HUES6 (cell line): ENCODE data around the gene PDE6H.

Experiments used
- H3K27ac ChIP-seq: 2 replicates; pipeline ENCODE4 v1.7.0; 2013; ENCODE audit warnings: low read depth, mild to moderate bottlenecking, low read length, inconsistent platforms
- H3K27me3 ChIP-seq: 2 replicates; pipeline ENCODE4 v1.6.1; 2013; ENCODE audit warnings: low read length; ENCODE audit not compliant: control insufficient read depth, insufficient read depth
- H3K36me3 ChIP-seq: 2 replicates; pipeline ENCODE4 v1.6.1; 2013; ENCODE audit warnings: low read length; ENCODE audit not compliant: control insufficient read depth, insufficient read depth
- H3K4me1 ChIP-seq: 2 replicates; pipeline ENCODE4 v1.6.1; 2013; ENCODE audit warnings: low read length; ENCODE audit not compliant: control insufficient read depth, insufficient read depth
- H3K4me3 ChIP-seq: 2 replicates; pipeline ENCODE4 v1.5.1; 2013; ENCODE audit warnings: low read depth, low read length
- H3K9ac ChIP-seq: one replicate; pipeline ENCODE4 v1.6.1; 2013; ENCODE audit warnings: mild to moderate bottlenecking, low read length
- H3K9me3 ChIP-seq: 2 replicates; pipeline ENCODE4 v1.6.1; 2013; ENCODE audit warnings: low read depth, low read length; ENCODE audit not compliant: control insufficient read depth, insufficient read depth

Gene PDE6H

GRCh38 chr12:14991069-14991468 is 18.2 kb downstream of the PDE6H start:
- H3K4me1 ChIP-seq: no peaks in the 10 kb centered on the region
- H3K27ac ChIP-seq: no peak overlapping the region
- H3K4me3 ChIP-seq: no peak overlapping the region
- no peaks in the 10 kb centered on the region for H3K36me3 ChIP-seq
- no peaks in the 10 kb centered on the region for H3K27me3 ChIP-seq
- no peaks in the 10 kb centered on the region for H3K9me3 ChIP-seq
- H3K9ac ChIP-seq: no peak overlapping the region

GRCh38 chr12:14992673-14993072 is 19.8 kb downstream of the PDE6H start:
- Histone ChIP-seq H3K9ac (no peak overlapping the region), H3K36me3 (no peaks in the 10 kb centered on the region), H3K4me1 (no peaks in the 10 kb centered on the region), H3K4me3 (no peak overlapping the region), H3K9me3 (no peaks in the 10 kb centered on the region), H3K27me3 (no peaks in the 10 kb centered on the region), H3K27ac (no peak overlapping the region)

- no peaks in the 10 kb centered on the region for H3K4me1 ChIP-seq
- H3K9ac ChIP-seq: no peak overlapping the region
- H3K9me3 ChIP-seq: no peaks in the 10 kb centered on the region
- H3K36me3 ChIP-seq: no peaks in the 10 kb centered on the region
- no peak overlapping the region for H3K4me3 ChIP-seq
- no peaks in the 10 kb centered on the region for H3K27me3 ChIP-seq
- H3K27ac ChIP-seq: no peak overlapping the region
Observed at GRCh38 chr12:14993117-14993516, 20.3 kb downstream of the PDE6H start.

GRCh38 chr12:14993537-14994266 is 20.9 kb downstream of the PDE6H start:
- no peak overlapping the region for H3K9ac ChIP-seq
- no peak overlapping the region for H3K27ac ChIP-seq

GRCh38 chr12:14994610-14995009 is 21.8 kb downstream of the PDE6H start:
- Histone ChIP-seq H3K9ac (no peak overlapping the region), H3K36me3 (no peaks in the 10 kb centered on the region), H3K27me3 (no peaks in the 10 kb centered on the region), H3K4me1 (no peaks in the 10 kb centered on the region), H3K9me3 (no peaks in the 10 kb centered on the region), H3K4me3 (no peak overlapping the region), H3K27ac (no peak overlapping the region)

More at GRCh38 chr12:14993537-14994266, 20.9 kb downstream of the PDE6H start:
- Histone ChIP-seq H3K4me1 (no peaks in the 10 kb centered on the region), H3K27me3 (no peaks in the 10 kb centered on the region), H3K36me3 (no peaks in the 10 kb centered on the region), H3K9me3 (no peaks in the 10 kb centered on the region), H3K4me3 (no peak overlapping the region)

- Histone ChIP-seq H3K4me3 (no peak overlapping the region), H3K27ac (no peak overlapping the region), H3K9ac (no peak overlapping the region), H3K36me3 (no peaks in the 10 kb centered on the region), H3K27me3 (no peaks in the 10 kb centered on the region), H3K9me3 (no peaks in the 10 kb centered on the region), H3K4me1 (no peaks in the 10 kb centered on the region)
Observed at GRCh38 chr12:14995583-14996425, 23.0 kb downstream of the PDE6H start.

- H3K27ac ChIP-seq: no peak overlapping the region
- H3K9ac ChIP-seq: no peak overlapping the region
- no peaks in the 10 kb centered on the region for H3K27me3 ChIP-seq
- no peaks in the 10 kb centered on the region for H3K36me3 ChIP-seq
- peaks cover 8% of the 10 kb centered on the region for H3K4me1 ChIP-seq
- H3K4me3 ChIP-seq: no peak overlapping the region
- no peaks in the 10 kb centered on the region for H3K9me3 ChIP-seq
Observed at GRCh38 chr12:14997998-14998397, 25.2 kb downstream of the PDE6H start.

GRCh38 chr12:14999021-14999694 is 26.3 kb downstream of the PDE6H start:
- no peak overlapping the region for H3K27ac ChIP-seq
- H3K4me1 ChIP-seq: peaks cover 8% of the 10 kb centered on the region
- no peaks in the 10 kb centered on the region for H3K36me3 ChIP-seq
- H3K4me3 ChIP-seq: no peak overlapping the region
- no peaks in the 10 kb centered on the region for H3K9me3 ChIP-seq
- H3K27me3 ChIP-seq: no peaks in the 10 kb centered on the region
- H3K9ac ChIP-seq: no peak overlapping the region

- H3K9me3 ChIP-seq: no peaks in the 10 kb centered on the region
- H3K36me3 ChIP-seq: no peaks in the 10 kb centered on the region
- H3K4me1 ChIP-seq: peaks cover 8% of the 10 kb centered on the region
- H3K27ac ChIP-seq: no peak overlapping the region
- no peak overlapping the region for H3K9ac ChIP-seq
- H3K27me3 ChIP-seq: no peaks in the 10 kb centered on the region
- no peak overlapping the region for H3K4me3 ChIP-seq
Observed at GRCh38 chr12:14999695-15000365, 27.0 kb downstream of the PDE6H start.

GRCh38 chr12:15000575-15000974 is 27.7 kb downstream of the PDE6H start:
- peaks cover 8% of the 10 kb centered on the region for H3K4me1 ChIP-seq
- no peak overlapping the region for H3K4me3 ChIP-seq
- H3K9ac ChIP-seq: no peak overlapping the region
- H3K36me3 ChIP-seq: no peaks in the 10 kb centered on the region
- H3K9me3 ChIP-seq: no peaks in the 10 kb centered on the region
- no peak overlapping the region for H3K27ac ChIP-seq
- H3K27me3 ChIP-seq: no peaks in the 10 kb centered on the region
